ENCODE measurements around the gene CAB39. TPM values are rescaled to one million over a fixed set of nuclear protein-coding genes. Genes with fewer than 3 reads are reported as not detected.

Gene CAB39
- total and polyA plus RNA-seq, 2 donors (not counting 1 experiment from before 2014, with no cell fraction given): 21.7 to 75.7 TPM

- TF ChIP-seq EZH2 (IDR thresholded peaks at IDR 0.05; ENCODE audit: borderline replicate concordance, insufficient read depth, low read depth, low read length, poor library complexity, severe bottlenecking) (no peak), CTCF (IDR thresholded peaks at IDR 0.05) (no peak)
- Histone ChIP-seq H3K9ac (ENCODE audit: low read length) (no peak overlapping the region), H3K4me3 (ENCODE audit: control extremely low read depth in 1 of 5, extremely low read depth in 1 of 5, insufficient read depth in 1 of 5, low read depth in 2 of 5, low read length in 4 of 5) (no peak overlapping the region), H3K79me2 (ENCODE audit: control insufficient read depth, insufficient read depth, low read length) (no peaks in the 10 kb centered on the region), H4K20me1 (ENCODE audit: control insufficient read depth, insufficient read depth, low read length, poor library complexity, severe bottlenecking) (no peaks in the 10 kb centered on the region), H3K4me1 (ENCODE audit: control insufficient read depth in 2 of 2, insufficient read depth in 2 of 2, low read length in 2 of 2) (no peaks in the 10 kb centered on the region), H3K27me3 (replicated peaks in 1 of 4; ENCODE audit: control extremely low read depth in 1 of 4, control insufficient read depth in 3 of 4, insufficient read depth in 4 of 4, low read length in 3 of 4) (no peaks in the 10 kb centered on the region), H3K4me2 (replicated peaks; ENCODE audit: low read depth, low read length, poor library complexity, severe bottlenecking) (no peak overlapping the region), H2AFZ (ENCODE audit: insufficient read depth, low read depth, low read length, poor library complexity, severe bottlenecking) (no peak overlapping the region), H3K27ac (ENCODE audit: low read length in 2 of 2) (no peak overlapping the region), H3K9me3 (ENCODE audit: control extremely low read depth in 1 of 3, control insufficient read depth in 2 of 3, insufficient read depth in 1 of 3, low read length in 2 of 3) (peaks cover 0 to 14% (median 8%) of the 10 kb centered on the region in 3 donors), H3K36me3 (replicated peaks in 1 of 2; ENCODE audit: control extremely low read depth in 1 of 2, control insufficient read depth in 1 of 2, extremely low read depth in 1 of 2, insufficient read depth in 2 of 2, low read length in 1 of 2) (no peaks in the 10 kb centered on the region)
- ChIA-PET POLR2A (no interaction called here), CTCF (no interaction called here)
- H3K4me1 Mint-ChIP-seq: no peaks in the 10 kb centered on the region
- intact Hi-C loops (cut with micrococcal nuclease): no loop called here
- peaks cover 7% of the 10 kb centered on the region for H3K9me3 Mint-ChIP-seq (ENCODE audit: insufficient read depth)
- DNase-seq: no peak
- no peaks in the 10 kb centered on the region for H3K27me3 Mint-ChIP-seq
- no peak overlapping the region for H3K4me3 Mint-ChIP-seq
- no peak overlapping the region for H3K27ac Mint-ChIP-seq
- no peak for ATAC-seq (ENCODE audit: low read depth)
- 76% methylated on average over 3 of the region's 3 CpGs for WGBS (ENCODE audit: insufficient coverage)
Observed at GRCh38 chr2:230703514-230703913, 9.1 kb upstream of the CAB39 start.

- no peak for DNase-seq
- Mint-ChIP-seq H3K4me3 (no peak overlapping the region), H3K4me1 (peaks cover 2% of the 10 kb centered on the region), H3K27me3 (no peaks in the 10 kb centered on the region), H3K9me3 (ENCODE audit: insufficient read depth) (peaks cover 7% of the 10 kb centered on the region), H3K27ac (no peak overlapping the region)
- POLR2A ChIA-PET: no interaction called here
- TF ChIP-seq EZH2 (IDR thresholded peaks at IDR 0.05; ENCODE audit: borderline replicate concordance, insufficient read depth, low read depth, low read length, poor library complexity, severe bottlenecking) (no peak), CTCF (IDR thresholded peaks at IDR 0.05) (no peak)
- CTCF ChIA-PET: no interaction called here
- 83% methylated on average over 3 of the region's 3 CpGs for WGBS (ENCODE audit: insufficient coverage)
- H2AFZ ChIP-seq (ENCODE audit: insufficient read depth, low read depth, low read length, poor library complexity, severe bottlenecking): no peak overlapping the region
- H3K79me2 ChIP-seq (ENCODE audit: control insufficient read depth, insufficient read depth, low read length): no peaks in the 10 kb centered on the region
- H4K20me1 ChIP-seq (ENCODE audit: control insufficient read depth, insufficient read depth, low read length, poor library complexity, severe bottlenecking): no peaks in the 10 kb centered on the region
- no peak overlapping the region for H3K4me2 ChIP-seq (replicated peaks; ENCODE audit: low read depth, low read length, poor library complexity, severe bottlenecking)
- H3K9me3 ChIP-seq (ENCODE audit: control extremely low read depth in 1 of 3, control insufficient read depth in 2 of 3, insufficient read depth in 1 of 3, low read length in 2 of 3): peaks cover 0 to 14% (median 8%) of the 10 kb centered on the region in 3 donors
- no peaks in the 10 kb centered on the region for H3K27me3 ChIP-seq (replicated peaks in 1 of 4; ENCODE audit: control extremely low read depth in 1 of 4, control insufficient read depth in 3 of 4, insufficient read depth in 4 of 4, low read length in 3 of 4)
- H3K27ac ChIP-seq (ENCODE audit: low read length in 2 of 2): no peak overlapping the region
- no peak for ATAC-seq (ENCODE audit: low read depth)
- no peak overlapping the region for H3K4me3 ChIP-seq (ENCODE audit: control extremely low read depth in 1 of 5, extremely low read depth in 1 of 5, insufficient read depth in 1 of 5, low read depth in 2 of 5, low read length in 4 of 5)
- H3K36me3 ChIP-seq (replicated peaks in 1 of 2; ENCODE audit: control extremely low read depth in 1 of 2, control insufficient read depth in 1 of 2, extremely low read depth in 1 of 2, insufficient read depth in 2 of 2, low read length in 1 of 2): no peaks in the 10 kb centered on the region
- peaks cover 1 to 2% of the 10 kb centered on the region in 2 donors for H3K4me1 ChIP-seq (ENCODE audit: control insufficient read depth in 2 of 2, insufficient read depth in 2 of 2, low read length in 2 of 2)
- intact Hi-C loops (cut with micrococcal nuclease): no loop called here
- H3K9ac ChIP-seq (ENCODE audit: low read length): no peak overlapping the region
Observed at GRCh38 chr2:230706053-230706521, 6.6 kb upstream of the CAB39 start.

All from B cell (primary cell).